Measurements from ENCODE around the gene MICU1.
"Not testable (repeated sequence)": the region's sequence is repeated elsewhere in the genome, so short reads cannot be mapped to it uniquely, and the experiment has no call there.

The MICU1 gene

GRCh38 chr10:72625608-72626443, at the start of gene MICU1:
TSS of gene MICU1 (minus strand) at chr10:72626079. CDS start at chr10:72566793, 59,286 bp downstream.
- peak; percentile 97 for DNase-seq

- DNase-seq, result not testable (repeated sequence)
These were observed 48.3 kb upstream of the MICU1 start for GRCh38 chr10:72674174-72674573.

GRCh38 chr10:72673280-72673679, 47.4 kb upstream of the MICU1 start:
- DNase-seq, result no peak

GRCh38 chr10:72667207-72667864, 41.5 kb upstream of the MICU1 start:
- no peak for DNase-seq

GRCh38 chr10:72665925-72666324, 40.0 kb upstream of the MICU1 start:
- peak; percentile 23 for DNase-seq

- DNase-seq, result no peak
These were observed 38.1 kb upstream of the MICU1 start for GRCh38 chr10:72663971-72664370.

- no peak for DNase-seq
These were observed 35.6 kb upstream of the MICU1 start for GRCh38 chr10:72661431-72661830.

GRCh38 chr10:72660220-72660619, 34.3 kb upstream of the MICU1 start:
- no peak for DNase-seq

- no peak for DNase-seq
These were observed 33.8 kb upstream of the MICU1 start for GRCh38 chr10:72659694-72660093.

- DNase-seq, result no peak
These were observed 33.0 kb upstream of the MICU1 start for GRCh38 chr10:72658696-72659400.

- no peak for DNase-seq
These were observed 28.8 kb upstream of the MICU1 start for GRCh38 chr10:72654720-72655119.

GRCh38 chr10:72653383-72654096, 27.7 kb upstream of the MICU1 start:
- no peak for DNase-seq

- no peak for DNase-seq
These were observed 23.4 kb upstream of the MICU1 start for GRCh38 chr10:72649291-72649690.

GRCh38 chr10:72648301-72648700, 22.4 kb upstream of the MICU1 start:
- no peak for DNase-seq

- DNase-seq, result not testable (repeated sequence)
These were observed 21.1 kb upstream of the MICU1 start for GRCh38 chr10:72646971-72647370.

- DNase-seq, result no peak
These were observed 19.5 kb upstream of the MICU1 start for GRCh38 chr10:72645263-72645858.

- no peak for DNase-seq
These were observed 16.4 kb upstream of the MICU1 start for GRCh38 chr10:72642318-72642717.

- DNase-seq, result no peak
These were observed 13.6 kb upstream of the MICU1 start for GRCh38 chr10:72639441-72639873.

- no peak for DNase-seq
These were observed 12.9 kb upstream of the MICU1 start for GRCh38 chr10:72638586-72639440.

GRCh38 chr10:72637398-72637857, 11.5 kb upstream of the MICU1 start:
- peak; percentile 95 for DNase-seq

GRCh38 chr10:72630144-72630543, 4.3 kb upstream of the MICU1 start:
- no peak for DNase-seq

- DNase-seq, result no peak
These were observed 520 bp upstream of the MICU1 start for GRCh38 chr10:72626444-72626754.

Data from hematopoietic multipotent progenitor cell treated with erythropoietin and hydrocortisone succinate and interleukin-3 and kit ligand, for 8 days (in vitro differentiated cells).